HG03457 (cell line): Measurements from ENCODE around the gene MAML2.

Source experiments
- ATAC-seq: cut with Tn5 transposase; IDR thresholded peaks from one replicate; pipeline ENCODE4 v1.9.1; 2021; ENCODE audit warnings: moderate number of reproducible peaks; ENCODE audit not compliant: unreplicated experiment

MAML2 gene

DNA sequence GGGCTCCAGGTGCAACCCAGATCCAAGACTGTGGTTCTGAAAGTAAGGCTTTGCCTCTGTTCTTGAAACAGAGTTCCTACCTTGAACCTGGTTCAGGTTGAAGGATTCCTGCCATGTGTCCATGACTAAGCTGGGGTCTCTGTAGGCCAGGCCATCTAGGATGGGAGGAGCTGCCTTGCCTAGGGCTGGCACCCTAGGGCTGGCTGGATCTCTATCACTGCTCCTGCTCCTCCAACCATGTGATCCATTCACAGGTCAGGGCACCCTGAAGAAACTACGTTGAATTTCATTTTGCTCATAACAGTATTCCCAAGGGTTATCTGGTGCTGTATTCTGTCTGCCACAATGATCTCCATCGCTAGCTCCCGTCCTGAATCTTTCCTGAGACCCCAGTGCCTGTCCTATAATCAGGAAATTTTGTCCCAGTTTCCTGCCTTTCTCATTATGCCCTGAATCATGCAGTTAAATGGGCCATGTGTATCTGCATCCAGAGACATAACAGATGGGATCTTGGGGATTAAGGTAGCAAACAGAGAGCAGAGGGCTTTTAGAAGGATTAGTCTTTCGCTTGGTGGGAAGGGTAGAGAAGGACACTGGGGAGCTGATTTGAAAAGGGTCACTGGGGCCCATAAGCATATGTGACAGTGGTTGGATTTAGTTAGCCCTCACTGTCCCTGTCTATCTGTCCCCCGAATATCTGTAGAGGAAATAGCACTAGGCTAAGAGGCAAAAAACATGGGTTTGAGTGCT, 320.9 kb downstream of the MAML2 start:
- ATAC-seq: no peak

DNA sequence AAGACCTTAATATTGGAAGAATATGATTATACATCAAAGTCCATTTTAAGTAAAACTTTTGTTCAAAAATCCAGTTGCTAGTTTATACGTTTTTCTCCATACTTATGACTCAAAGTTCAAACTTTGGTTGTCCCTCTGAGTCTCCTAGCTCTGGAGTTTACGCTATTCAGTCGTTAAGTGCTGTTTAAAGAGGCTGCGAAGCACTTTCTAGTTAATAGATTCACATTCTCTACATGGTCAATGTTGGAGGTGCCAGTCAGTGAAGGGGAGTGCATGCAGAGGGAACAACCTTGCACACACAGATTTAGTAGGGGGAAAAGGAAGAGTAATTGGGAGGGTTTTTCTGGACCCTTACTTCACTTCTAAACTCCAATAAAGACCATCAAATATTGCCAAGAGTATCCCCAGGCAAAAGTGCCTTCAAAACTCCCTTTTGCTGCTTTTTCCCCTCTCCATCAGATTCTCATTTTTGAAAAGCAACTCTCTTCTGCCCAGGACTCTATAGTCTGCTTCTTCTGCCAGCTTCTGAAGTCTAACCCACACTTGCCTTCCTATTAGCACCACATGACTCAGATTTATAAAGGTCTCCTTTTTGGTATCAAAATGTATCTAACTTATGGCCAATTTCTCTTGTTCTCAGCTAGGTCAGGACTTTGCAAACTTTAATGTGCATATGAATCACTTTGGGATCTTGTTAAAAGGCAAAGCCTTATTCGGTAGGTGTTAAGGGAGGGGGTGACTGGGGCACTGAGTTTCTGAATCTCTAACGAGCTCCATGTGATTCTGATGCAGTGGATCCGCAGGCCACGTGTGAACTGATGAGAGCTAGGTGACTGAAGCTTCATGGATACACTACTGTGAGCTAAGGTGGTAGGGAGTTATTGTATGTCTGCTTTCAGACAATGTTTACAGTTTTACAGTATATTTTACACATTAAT, 322.9 kb downstream of the MAML2 start:
- ATAC-seq: no peak

DNA sequence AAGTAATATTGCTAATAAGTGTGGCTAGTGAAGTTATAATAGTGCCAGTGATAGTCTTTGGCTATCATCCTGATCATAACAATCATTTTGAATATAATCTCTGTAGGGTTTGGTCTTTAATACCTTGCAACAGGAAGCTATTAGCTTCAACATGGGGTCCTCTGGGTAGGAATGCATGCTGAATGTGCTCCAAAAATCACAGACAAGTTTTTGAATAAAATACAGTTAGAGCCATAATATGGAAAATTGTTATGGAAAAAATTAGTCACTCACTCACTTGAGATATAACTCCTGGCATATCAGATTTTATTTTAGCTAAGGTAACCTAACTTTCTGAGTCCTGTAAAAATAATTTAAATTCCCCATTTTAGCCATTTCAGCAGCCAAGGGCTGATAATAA, 323.7 kb downstream of the MAML2 start:
- ATAC-seq: no peak

DNA sequence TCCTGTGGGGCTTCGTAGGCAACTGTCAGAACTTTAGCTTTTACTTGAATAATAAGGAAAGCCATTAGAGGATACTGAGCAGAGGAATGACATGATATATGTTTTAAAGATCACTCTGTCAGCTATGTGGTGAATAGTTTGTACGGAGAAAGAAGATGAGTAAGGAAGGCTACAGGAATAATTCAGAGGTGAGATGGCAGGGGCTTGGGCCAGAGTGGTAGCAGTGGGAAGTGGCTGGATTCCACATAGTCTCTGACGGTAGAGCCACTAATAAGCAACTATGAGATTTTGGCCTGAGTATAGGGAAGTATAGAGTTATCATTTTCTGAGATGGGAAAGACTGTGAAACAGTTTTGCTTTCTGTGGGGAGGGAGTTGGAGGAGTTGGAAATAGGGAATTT, 325.1 kb downstream of the MAML2 start:
- ATAC-seq: no peak

DNA sequence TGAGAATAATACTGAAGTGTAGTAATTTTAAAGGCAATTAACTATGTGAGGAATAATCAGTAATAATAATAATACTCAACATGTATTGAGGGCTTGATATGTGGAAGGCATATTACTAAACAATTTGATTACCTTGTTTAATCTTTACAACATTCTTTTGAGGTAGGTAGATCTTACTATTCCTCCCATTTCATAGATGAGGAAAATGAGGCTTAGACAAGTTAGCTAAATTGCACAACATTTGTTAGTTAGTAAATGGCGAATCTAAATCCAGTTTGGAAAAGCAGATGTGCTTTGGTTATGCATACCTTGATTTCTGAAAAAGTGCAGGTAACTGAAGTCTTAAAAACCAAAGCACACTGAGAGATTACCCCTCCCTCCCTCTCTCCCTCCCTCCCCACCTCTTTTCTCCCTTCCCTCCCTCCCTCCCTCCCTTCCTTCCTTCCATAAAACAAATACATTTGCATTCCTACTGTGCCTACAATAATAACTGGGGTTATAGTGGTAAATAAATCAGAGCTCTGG, 326.0 kb downstream of the MAML2 start:
- ATAC-seq: no peak

DNA sequence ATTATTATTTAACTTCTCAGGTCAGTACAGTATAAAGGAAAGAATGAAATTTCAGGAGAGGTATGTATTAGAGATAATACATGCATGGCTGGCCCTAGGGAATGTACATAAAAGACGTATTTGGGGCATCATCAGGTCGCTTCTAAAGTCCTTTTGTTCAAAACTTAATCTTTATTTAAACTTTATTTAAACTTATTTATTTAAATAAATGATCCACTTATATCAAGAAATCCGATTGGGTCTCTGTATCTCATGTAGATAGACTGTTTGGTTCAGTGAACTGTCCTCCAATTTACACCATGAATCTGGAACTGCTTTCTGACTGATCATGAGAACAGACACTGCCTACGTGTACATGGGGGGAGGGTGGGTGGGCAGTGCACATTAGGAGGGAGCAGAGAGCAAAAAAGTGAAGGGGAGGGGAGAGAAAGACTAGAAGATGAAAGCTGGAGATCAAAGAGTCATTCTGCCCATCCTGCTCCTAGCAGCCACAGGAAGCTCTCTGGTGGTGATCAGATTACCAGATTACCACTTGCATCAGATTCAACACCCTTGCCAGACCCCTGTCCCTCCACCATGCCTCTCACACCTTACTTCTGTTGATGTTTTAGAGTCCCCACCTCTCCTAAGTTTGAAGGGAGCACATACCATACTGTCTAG, 327.0 kb downstream of the MAML2 start:
- no peak for ATAC-seq

DNA sequence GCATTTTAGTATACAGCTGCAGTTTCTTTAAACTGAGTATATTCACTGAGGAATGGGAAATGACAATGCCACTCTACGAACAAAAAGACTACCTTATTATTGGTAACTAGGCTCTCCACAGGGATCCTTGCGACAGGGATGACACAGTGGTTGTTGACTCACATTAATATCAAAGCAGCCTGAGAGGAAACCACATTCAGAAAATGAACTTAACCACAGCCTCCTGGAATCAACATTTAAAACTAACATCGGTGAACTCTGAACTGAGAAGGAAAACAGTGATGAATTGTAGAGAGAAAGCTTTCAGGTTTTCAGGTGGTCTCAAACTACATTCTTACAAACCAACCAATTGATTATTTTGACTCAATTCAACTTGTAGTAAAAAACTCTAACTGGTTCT, 328.8 kb downstream of the MAML2 start:
- ATAC-seq: no peak

DNA sequence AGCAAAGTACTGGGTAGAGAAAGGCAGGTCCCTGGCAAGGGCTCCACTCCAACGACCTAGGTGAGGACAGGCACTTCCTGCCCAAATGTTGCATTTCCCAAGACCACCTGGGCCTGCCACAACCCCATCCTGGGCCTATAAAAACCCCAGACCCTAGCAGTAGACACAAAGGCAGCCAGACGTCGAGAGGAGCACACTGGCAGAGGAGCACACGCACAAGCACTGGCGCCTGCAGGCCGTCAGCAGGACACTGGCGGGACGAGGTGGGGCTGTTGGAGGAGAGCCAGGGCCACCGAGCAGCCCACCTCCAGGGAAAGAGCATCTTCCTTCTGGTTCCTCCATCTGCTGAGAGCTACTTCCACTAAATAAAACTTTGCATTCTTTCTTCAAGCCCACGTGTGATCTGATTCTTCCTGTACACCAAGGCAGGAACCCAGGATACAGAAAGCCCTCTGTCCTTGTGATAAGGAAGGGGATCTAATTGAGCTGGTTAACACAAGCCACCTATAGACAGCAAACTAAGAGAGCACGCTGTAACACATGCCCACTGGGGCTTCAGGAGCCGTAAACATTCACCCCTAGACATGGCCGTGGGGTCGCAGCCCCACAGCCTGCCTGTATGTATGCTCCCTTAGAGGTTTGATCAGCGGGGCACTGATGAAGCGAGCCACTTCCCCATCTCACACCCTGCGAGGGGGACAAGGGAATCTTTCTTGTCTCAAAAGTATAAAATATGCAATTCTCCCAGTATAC, 329.4 kb downstream of the MAML2 start:
- no peak for ATAC-seq

DNA sequence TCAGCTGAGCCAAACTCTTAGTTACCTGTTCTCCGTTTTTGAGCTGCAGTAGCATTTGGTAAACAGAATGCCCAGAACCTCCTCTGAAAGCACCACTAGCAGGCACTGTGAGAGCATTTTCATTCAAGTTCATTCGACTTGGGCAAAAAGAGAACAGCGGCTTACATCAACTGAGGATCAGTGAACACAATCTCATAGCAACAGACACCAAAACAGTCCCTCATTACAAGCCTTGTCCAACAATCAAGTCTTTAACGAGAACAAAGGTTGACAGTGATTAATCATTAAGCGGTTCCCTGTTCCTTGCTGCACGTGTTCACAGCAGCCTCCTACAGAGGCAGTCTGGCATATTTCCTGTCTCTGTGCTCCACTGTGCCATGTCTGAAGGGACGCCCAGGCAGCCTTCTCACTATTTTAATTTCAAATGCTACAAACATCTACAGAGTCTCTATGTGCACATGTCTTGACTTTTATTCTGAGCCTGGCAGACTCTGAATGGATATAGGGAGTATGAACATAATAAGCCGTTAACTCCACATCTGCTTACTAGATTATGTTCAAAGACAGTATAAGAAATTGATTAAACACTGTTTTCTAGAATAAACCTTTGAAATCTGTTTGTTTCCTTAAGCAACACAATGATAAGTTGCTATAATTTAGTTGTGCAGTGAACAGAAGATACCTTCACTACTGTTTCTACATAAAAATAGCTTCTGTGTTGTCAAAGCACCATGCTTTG, 330.7 kb downstream of the MAML2 start:
- ATAC-seq: peak; percentile 92

DNA sequence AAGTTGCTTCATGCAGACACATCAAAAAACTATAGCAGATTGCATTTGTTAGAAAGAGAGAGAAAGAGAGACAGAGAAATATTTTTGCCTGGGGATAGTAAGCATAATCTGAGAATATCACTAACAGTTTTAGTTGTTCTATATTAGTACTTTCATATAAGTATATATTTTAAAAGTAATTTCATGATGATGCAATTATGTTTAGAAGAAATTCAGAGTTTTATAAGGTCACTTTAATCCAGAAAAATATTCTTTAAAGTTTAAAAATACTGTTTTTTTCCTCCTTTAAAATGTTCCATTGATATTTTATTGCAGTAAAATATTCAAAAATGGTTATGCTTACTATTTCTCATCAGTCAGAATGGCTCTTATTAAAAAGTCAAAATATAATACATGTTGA, 332.3 kb downstream of the MAML2 start:
- ATAC-seq: no peak

DNA sequence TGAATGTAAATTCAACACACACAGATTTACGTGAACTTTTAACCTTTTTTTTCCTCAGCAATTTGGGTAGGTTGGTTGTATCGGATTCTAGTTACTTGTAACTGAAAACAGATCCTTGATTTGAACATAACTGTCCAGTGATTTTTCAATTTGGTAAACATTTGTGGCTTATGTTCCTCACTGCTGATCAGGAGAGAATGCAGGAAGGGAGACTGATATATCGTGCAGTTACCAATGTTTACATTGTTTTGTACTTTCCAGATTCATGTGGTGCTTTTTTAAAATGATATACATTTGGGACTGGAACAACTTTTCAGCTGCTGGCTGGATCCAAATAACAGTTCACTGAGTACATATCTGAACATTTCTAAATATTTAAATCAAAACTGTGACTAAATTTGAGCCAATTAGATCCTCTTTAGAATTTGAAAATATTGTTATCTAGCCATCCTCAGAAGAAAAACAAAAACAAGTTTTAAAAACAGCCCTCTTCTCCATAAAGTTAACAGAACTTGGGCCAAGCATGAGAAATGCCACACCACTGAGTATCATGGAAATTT, 334.8 kb downstream of the MAML2 start:
- no peak for ATAC-seq

DNA sequence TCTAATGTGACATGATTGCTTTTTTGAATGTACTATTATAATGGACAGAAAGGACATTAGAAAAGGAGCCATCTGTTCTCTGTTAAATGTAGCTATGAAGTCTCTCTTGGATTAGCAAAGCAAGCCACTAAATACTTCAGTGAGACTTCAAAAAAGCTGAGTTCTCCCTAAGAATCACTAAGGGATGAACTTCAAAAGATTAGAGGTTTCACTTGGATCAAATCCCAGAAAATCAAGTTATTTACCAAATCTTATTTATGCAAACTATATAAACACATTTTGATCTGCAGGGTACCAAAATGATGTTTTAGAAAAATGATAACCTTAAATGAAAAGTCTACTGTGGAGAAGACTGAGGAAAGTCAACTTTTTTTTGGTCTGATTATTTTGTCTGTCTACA, 337.0 kb downstream of the MAML2 start:
- ATAC-seq: no peak

DNA sequence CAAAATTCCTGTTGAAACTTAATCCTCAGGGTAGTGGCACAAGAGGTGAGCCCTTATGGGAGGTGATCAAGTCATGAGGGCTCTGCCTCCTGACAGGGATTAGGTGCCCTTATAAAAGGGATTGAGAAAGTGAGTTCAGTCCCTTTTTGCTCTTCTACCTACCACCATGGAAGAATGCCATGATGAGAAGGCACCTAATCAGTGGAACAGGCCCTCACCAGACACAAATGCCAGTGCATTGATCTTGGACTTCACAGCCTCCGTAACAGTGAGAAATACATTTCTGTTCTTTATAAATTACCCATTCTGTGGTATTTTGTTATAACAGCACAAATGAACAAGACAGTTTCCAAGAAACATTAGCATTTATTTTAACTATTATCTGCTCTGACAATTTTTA, 338.1 kb downstream of the MAML2 start:
- ATAC-seq: no peak

DNA sequence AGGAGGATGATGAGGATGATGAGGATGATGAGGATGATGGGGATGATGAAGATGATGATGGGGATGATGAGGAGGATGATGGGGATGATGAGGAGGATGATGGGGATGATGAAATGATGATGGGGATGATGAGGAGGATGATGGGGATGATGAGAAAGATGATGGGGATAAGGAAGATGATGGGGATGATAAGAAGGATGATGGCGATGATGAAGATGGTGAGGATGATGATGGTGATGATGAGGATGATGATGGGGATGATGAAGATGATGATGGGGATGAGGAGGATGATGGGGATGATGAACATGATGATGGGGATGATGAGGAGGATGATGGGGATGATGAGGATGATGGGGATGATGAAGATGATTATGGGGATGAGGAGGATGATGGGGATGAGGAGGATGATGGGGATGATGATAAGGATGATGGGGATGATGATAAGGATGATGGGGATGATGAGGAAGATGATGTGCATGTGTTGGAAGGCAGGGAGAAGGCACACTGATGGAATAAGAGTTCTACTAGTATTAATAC, 340.2 kb downstream of the MAML2 start:
- no peak for ATAC-seq

DNA sequence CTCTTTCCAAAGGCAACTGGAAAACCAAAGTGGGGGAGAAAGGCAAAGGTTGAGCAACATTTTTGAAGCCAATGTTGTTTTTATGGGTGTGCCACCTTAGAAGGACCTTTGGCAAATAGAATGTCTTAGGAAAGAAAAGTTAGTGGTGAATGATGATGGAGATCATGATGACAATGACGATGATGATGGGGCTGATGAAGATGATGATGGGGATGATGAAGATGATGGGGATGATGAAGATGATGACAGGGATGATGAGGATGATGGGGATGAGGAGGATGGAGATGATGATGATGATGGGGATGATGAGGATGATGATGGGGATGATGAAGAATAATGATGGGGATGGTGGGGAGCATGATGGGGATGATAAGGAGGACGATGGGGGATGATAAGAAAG, 340.7 kb downstream of the MAML2 start:
- no peak for ATAC-seq

DNA sequence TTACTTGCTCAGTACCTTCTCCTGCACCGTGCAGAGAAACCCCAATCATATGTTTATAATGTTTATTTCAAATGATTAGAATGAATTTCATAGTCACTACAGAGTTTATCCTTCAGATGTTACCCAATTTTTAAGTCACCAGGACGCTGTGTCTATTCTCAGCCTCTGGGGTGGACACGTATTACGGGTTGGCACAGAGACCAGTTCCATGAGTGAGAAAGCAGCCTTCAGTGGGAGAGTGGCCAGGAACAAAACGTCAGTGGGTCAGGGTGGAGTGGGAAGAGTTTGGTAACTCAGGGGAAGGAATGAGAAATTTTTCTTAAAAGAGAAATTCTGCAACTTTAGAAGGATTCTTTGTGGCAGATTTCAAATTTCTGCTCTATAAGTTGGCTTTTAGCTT, 342.0 kb downstream of the MAML2 start:
- no peak for ATAC-seq

DNA sequence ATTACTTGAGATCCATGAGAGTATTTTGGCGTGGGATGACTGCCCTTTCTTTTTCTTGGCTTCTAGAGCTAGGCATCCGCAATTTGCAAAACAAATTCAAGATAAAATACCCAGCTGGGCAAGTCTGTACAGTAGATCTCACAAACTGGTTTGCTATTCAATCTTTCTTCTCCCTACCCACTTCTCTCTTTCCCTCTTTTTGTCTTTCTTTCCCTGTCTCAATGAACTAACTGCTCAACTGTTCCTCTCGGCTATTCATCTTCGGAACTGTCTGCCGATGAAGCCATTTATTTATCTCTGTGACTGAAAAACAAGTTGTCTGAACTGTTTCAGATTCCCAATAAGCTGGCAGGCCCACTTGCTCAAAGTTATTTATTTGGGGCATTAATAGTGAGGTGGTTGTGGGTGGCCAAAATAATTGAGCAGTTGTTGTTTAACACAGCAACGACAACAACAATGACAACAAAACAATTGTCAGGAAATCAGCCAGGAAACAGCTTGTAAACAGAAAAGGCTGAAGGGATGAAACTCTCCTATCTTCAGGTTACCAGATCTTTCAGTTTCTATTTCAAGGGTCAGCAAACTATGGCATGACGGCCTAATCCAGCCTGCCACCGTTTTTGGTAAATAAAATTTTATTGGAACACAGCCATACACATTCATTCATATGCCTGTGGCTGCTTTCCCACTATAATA, 343.1 kb downstream of the MAML2 start:
- no peak for ATAC-seq

DNA sequence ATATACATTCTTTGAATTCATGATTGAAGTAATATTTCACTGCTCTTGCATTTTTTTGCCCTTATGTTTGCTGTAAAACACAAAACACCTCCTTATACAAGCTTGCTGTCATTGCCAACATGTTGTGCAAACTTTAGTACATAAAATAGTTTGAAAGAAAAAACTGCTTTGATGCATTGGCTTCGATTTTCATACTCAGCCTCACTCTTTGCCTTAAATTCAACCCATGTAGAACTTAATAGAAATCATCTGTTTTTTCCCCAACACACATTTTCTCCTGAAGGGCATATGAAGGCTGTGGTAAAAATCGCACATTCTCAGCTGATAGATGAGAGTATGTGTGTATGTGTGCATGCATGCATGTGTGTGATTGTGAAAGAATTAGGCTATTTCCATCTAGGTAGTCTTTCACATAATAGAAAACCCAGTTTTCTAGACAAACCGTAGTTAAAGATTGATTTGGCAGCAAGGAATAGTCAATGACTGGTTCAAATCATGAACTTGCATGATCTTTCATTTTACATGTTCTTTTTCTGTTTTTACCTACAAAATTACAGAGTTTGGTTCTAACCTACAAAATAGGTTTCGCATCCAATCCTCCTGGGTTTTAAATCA, 346.3 kb downstream of the MAML2 start:
- ATAC-seq: no peak
